ENCODE data around the gene RASAL1.
A peak's percentile ranks its signal among the peaks of the same experiment; 100 is the strongest.

The RASAL1 gene

GRCh38 chr12:113133036-113133435 lies 2.5 kb downstream of the RASAL1 start:
- no peak for TF ChIP-seq PATZ1 (tag by site-specific recombination; IDR thresholded peaks at IDR 0.05)
- TF ChIP-seq ZNF132 (tag by site-specific recombination; IDR thresholded peaks at IDR 0.05; ENCODE audit: borderline replicate concordance): no peak
- no peak for TF ChIP-seq SCRT1 (tag by site-specific recombination; IDR thresholded peaks at IDR 0.05; ENCODE audit: borderline replicate concordance)
- no peak for TF ChIP-seq PRDM1 (tag by site-specific recombination; IDR thresholded peaks at IDR 0.05)
- no peak for TF ChIP-seq HOXD13 (CRISPR knock-in tag; IDR thresholded peaks at IDR 0.05; ENCODE audit: borderline replicate concordance)

GRCh38 chr12:113131556-113131955 lies 4.0 kb downstream of the RASAL1 start:
- peaks cover 6% of the 10 kb centered on the region; the same call in 1 of the 2 replicates for H3K4me1 ChIP-seq (ENCODE audit: control insufficient read depth, insufficient read depth, low read length)
- ChIA-PET CTCF (interaction anchor here (0.5 to 1.7 kb wide), 7 partner anchors 10 to 1218 kb away, joined by 3 to 5 read pairs (median 3); no protein-coding TSS in a partner anchor), POLR2A (no interaction called here)
- H3K27ac ChIP-seq (ENCODE audit: extremely low read depth, low read depth, low read length): no peak overlapping the region
- H3K9me3 ChIP-seq (ENCODE audit: control insufficient read depth, insufficient read depth, low read depth, low read length): no peaks in the 10 kb centered on the region
- no peak overlapping the region for H3K4me3 ChIP-seq (ENCODE audit: low read depth, low read length)
- no peaks in the 10 kb centered on the region for H3K36me3 ChIP-seq (ENCODE audit: control insufficient read depth in 2 of 2, insufficient read depth in 1 of 2, low read length in 2 of 2)
- peak; percentile 98 for TF ChIP-seq ZNF623 (tag by site-specific recombination; IDR thresholded peaks at IDR 0.05)
- no peak for TF ChIP-seq IKZF3 (tag by site-specific recombination; IDR thresholded peaks at IDR 0.05)
- no peak for TF ChIP-seq ZNF521 (tag by site-specific recombination; IDR thresholded peaks at IDR 0.05)
- peak; percentile 92 for TF ChIP-seq MYNN (tag by site-specific recombination; IDR thresholded peaks at IDR 0.05; ENCODE audit: borderline replicate concordance)

More at GRCh38 chr12:113133036-113133435, 2.5 kb downstream of the RASAL1 start:
- peaks cover 6% of the 10 kb centered on the region; the same call in 1 of the 2 replicates for H3K4me1 ChIP-seq (ENCODE audit: control insufficient read depth, insufficient read depth, low read length)
- H3K4me3 ChIP-seq (ENCODE audit: low read depth, low read length): no peak overlapping the region
- CTCF ChIA-PET: interaction anchor here (0.6 to 2.4 kb wide), 3 partner anchors 10 to 84 kb away, joined by 3 to 9 read pairs (median 3); no protein-coding TSS in a partner anchor
- POLR2A ChIA-PET: no interaction called here
- H3K9me3 ChIP-seq (ENCODE audit: control insufficient read depth, insufficient read depth, low read depth, low read length): no peaks in the 10 kb centered on the region
- no peak overlapping the region for H3K27ac ChIP-seq (ENCODE audit: extremely low read depth, low read depth, low read length)
- no peaks in the 10 kb centered on the region for H3K36me3 ChIP-seq (ENCODE audit: control insufficient read depth in 2 of 2, insufficient read depth in 1 of 2, low read length in 2 of 2)

GRCh38 chr12:113130457-113131135 lies 5.0 kb downstream of the RASAL1 start:
- CTCF ChIA-PET: interaction anchor here (0.5 to 1.7 kb wide), 11 partner anchors 10 to 1219 kb away, joined by 3 to 5 read pairs (median 3); no protein-coding TSS in a partner anchor
- Histone ChIP-seq H3K4me1 (ENCODE audit: control insufficient read depth, insufficient read depth, low read length) (peaks cover 2% of the 10 kb centered on the region; the same call in 1 of the 2 replicates), H3K36me3 (ENCODE audit: control insufficient read depth in 2 of 2, insufficient read depth in 1 of 2, low read length in 2 of 2) (no peaks in the 10 kb centered on the region), H3K27ac (ENCODE audit: extremely low read depth, low read depth, low read length) (no peak overlapping the region), H3K9me3 (ENCODE audit: control insufficient read depth, insufficient read depth, low read depth, low read length) (no peaks in the 10 kb centered on the region), H3K4me3 (ENCODE audit: low read depth, low read length) (no peak overlapping the region)
- POLR2A ChIA-PET: no interaction called here
- TF ChIP-seq ZNF449 (tag by site-specific recombination; IDR thresholded peaks at IDR 0.05) (no peak), ZNF837 (tag by site-specific recombination; IDR thresholded peaks at IDR 0.05) (no peak), ZNF747 (tag by site-specific recombination; IDR thresholded peaks at IDR 0.05) (no peak), ZNF175 (tag by site-specific recombination; IDR thresholded peaks at IDR 0.05) (no peak), ZSCAN18 (tag by site-specific recombination; IDR thresholded peaks at IDR 0.05) (no peak), ZNF112 (tag by site-specific recombination; IDR thresholded peaks at IDR 0.05) (no peak), EGR2 (tag by site-specific recombination; IDR thresholded peaks at IDR 0.05; ENCODE audit: low read depth) (peak; percentile 61), ZNF211 (tag by site-specific recombination; IDR thresholded peaks at IDR 0.05; ENCODE audit: low read depth) (no peak), ZIC2 (tag by site-specific recombination; IDR thresholded peaks at IDR 0.05) (peak; percentile 78), SP2 (tag by site-specific recombination; IDR thresholded peaks at IDR 0.05) (peak; percentile 23; the same call in 1 of the 2 replicates), CTCF (tag by site-specific recombination; IDR thresholded peaks at IDR 0.05) (0 out of 2 replicates have a peak, but pooled peaks have one; percentile 21), ZNF660 (tag by site-specific recombination; IDR thresholded peaks at IDR 0.05) (no peak), ZNF280C (tag by site-specific recombination; IDR thresholded peaks at IDR 0.05) (no peak)
